H9 (cell line): ENCODE results near the gene CLCNKB. TPM values are rescaled to one million over a fixed set of nuclear protein-coding genes. Genes with fewer than 3 reads are reported as not detected.

Experiments used
- DNase-seq: peaks from one replicate; pipeline ENCODE4 v3.0.0-alpha.2; 2017
- H2AFZ ChIP-seq: one replicate; pipeline ENCODE4 v1.6.1; 2013; ENCODE audit warnings: mild to moderate bottlenecking, low read length, control low read depth, moderate library complexity
- H2AK5ac ChIP-seq: 2 replicates; pipeline ENCODE4 v1.6.1; 2013; ENCODE audit warnings: low read length, control low read depth, mixed read lengths; ENCODE audit not compliant: insufficient read length
- H2BK120ac ChIP-seq: one replicate; pipeline ENCODE4 v1.6.1; 2013; ENCODE audit warnings: low read depth, mild to moderate bottlenecking, low read length, control low read depth, inconsistent platforms; ENCODE audit not compliant: poor library complexity, severe bottlenecking
- H2BK12ac ChIP-seq: 2 replicates; pipeline ENCODE4 v1.6.1; 2013; ENCODE audit warnings: low read length, control low read depth, mixed read lengths, low read depth; ENCODE audit not compliant: insufficient read length
- H2BK15ac ChIP-seq: 2 replicates; pipeline ENCODE4 v1.6.1; 2013; ENCODE audit warnings: low read depth, low read length, control low read depth
- H2BK20ac ChIP-seq: one replicate; pipeline ENCODE4 v1.6.1; 2013; ENCODE audit warnings: low read depth, mild to moderate bottlenecking, low read length, control low read depth, inconsistent platforms; ENCODE audit not compliant: poor library complexity, severe bottlenecking
- H2BK5ac ChIP-seq: 2 replicates; pipeline ENCODE4 v1.6.1; 2013; ENCODE audit warnings: low read length, control low read depth, mixed read lengths; ENCODE audit not compliant: insufficient read length
- H3K14ac ChIP-seq: 2 replicates; pipeline ENCODE4 v1.6.1; 2013; ENCODE audit warnings: low read length, control low read depth; ENCODE audit not compliant: insufficient read depth
- H3K18ac ChIP-seq: 2 replicates; pipeline ENCODE4 v1.6.1; 2013; ENCODE audit warnings: low read depth, mild to moderate bottlenecking, mixed read lengths, low read length, control low read depth; ENCODE audit not compliant: insufficient read length
- H3K23ac ChIP-seq: 2 replicates; pipeline ENCODE4 v1.6.1; 2013; ENCODE audit warnings: low read length, control low read depth, mixed read lengths, low read depth; ENCODE audit not compliant: insufficient read length
- H3K23me2 ChIP-seq: 2 replicates; pipeline ENCODE4 v1.6.1; 2013; ENCODE audit warnings: low read depth, mild to moderate bottlenecking, mixed read lengths, low read length, control low read depth; ENCODE audit not compliant: insufficient read length, poor library complexity, severe bottlenecking
- H3K27ac ChIP-seq: 2 replicates; pipeline ENCODE4 v1.5.1; 2013; ENCODE audit warnings: low read length, control low read depth, mixed read lengths, low read depth; ENCODE audit not compliant: insufficient read length
- H3K27me3 ChIP-seq: 2 replicates; pipeline ENCODE4 v1.6.1; 2013; ENCODE audit warnings: low read length, control low read depth, inconsistent platforms; ENCODE audit not compliant: insufficient read depth
- H3K4ac ChIP-seq: 2 replicates; pipeline ENCODE4 v1.6.1; 2013; ENCODE audit warnings: low read depth, mild to moderate bottlenecking, control low read depth, inconsistent platforms, low read length, moderate library complexity
- H3K4me1 ChIP-seq: 2 replicates; pipeline ENCODE4 v1.6.1; 2013; ENCODE audit warnings: low read length, control low read depth, inconsistent platforms; ENCODE audit not compliant: insufficient read depth
- H3K4me2 ChIP-seq: 2 replicates; pipeline ENCODE4 v1.6.1; 2013; ENCODE audit warnings: low read length, control low read depth, mixed read lengths; ENCODE audit not compliant: insufficient read length, insufficient read depth
- H3K56ac ChIP-seq: 2 replicates; pipeline ENCODE4 v1.6.1; 2013; ENCODE audit warnings: low read depth, mild to moderate bottlenecking, mixed read lengths, low read length, control low read depth; ENCODE audit not compliant: insufficient read length
- H3K79me1 ChIP-seq: 2 replicates; pipeline ENCODE4 v1.6.1; 2013; ENCODE audit warnings: low read depth, mild to moderate bottlenecking, moderate library complexity, low read length, control low read depth, inconsistent platforms; ENCODE audit not compliant: insufficient read depth, poor library complexity, severe bottlenecking
- H3K79me2 ChIP-seq: 2 replicates; pipeline ENCODE4 v1.6.1; 2013; ENCODE audit warnings: low read length, control low read depth, inconsistent platforms; ENCODE audit not compliant: insufficient read depth
- H3K9ac ChIP-seq: 2 replicates; pipeline ENCODE4 v1.6.1; 2013; ENCODE audit warnings: low read length, control low read depth, mixed read lengths; ENCODE audit not compliant: insufficient read length; ENCODE audit errors: extremely low read depth
- H3K9me3 ChIP-seq: one replicate; pipeline ENCODE4 v1.6.1; 2013; ENCODE audit warnings: low read depth, low read length, inconsistent platforms; ENCODE audit not compliant: control insufficient read depth
- H3T11ph ChIP-seq: one replicate; pipeline ENCODE4 v1.6.1; 2013; ENCODE audit warnings: mild to moderate bottlenecking, low read length, control low read depth, inconsistent platforms
- H4K20me1 ChIP-seq: one replicate; pipeline ENCODE4 v1.6.1; 2013; ENCODE audit not compliant: control insufficient read depth, insufficient read length, insufficient read depth
- H4K5ac ChIP-seq: 2 replicates; pipeline ENCODE4 v1.6.1; 2013; ENCODE audit warnings: low read depth, mild to moderate bottlenecking, mixed read lengths, low read length, control low read depth; ENCODE audit not compliant: insufficient read length
- H4K8ac ChIP-seq: replicated peaks from 2 replicates; pipeline ENCODE4 v1.6.1; 2013; ENCODE audit warnings: low read length, control low read depth, mixed read lengths, low read depth; ENCODE audit not compliant: insufficient read length
- H4K91ac ChIP-seq: 2 replicates; pipeline ENCODE4 v1.6.1; 2013; ENCODE audit warnings: low read depth, mild to moderate bottlenecking, moderate library complexity, mixed read lengths, low read length, control low read depth; ENCODE audit not compliant: insufficient read length
- H3K27ac Mint-ChIP-seq, 3 experiments: 2 replicates in 2 of 3; 3 replicates in 1 of 3; pipeline ENCODE4 v1.8.0; 2020 to 2021; ENCODE audit warnings: mixed read lengths in 3 of 3, mild to moderate bottlenecking in 1 of 3, moderate library complexity in 1 of 3
- H3K27me3 Mint-ChIP-seq: 2 replicates; pipeline ENCODE4 v1.8.0; 2021; ENCODE audit warnings: low read depth, mild to moderate bottlenecking, moderate library complexity, mixed read lengths
- H3K36me3 Mint-ChIP-seq, 3 experiments: 2 replicates in 2 of 3; 3 replicates in 1 of 3; pipeline ENCODE4 v1.8.0; 2020 to 2021; ENCODE audit warnings: low read depth in 3 of 3, mixed read lengths in 3 of 3; ENCODE audit not compliant: insufficient read depth in 1 of 3
- H3K4me1 Mint-ChIP-seq, 2 experiments: 2 replicates each; pipeline ENCODE4 v1.8.0; 2020; ENCODE audit warnings: mixed read lengths in 2 of 2
- H3K4me3 Mint-ChIP-seq, 2 experiments: 2 replicates in 1 of 2; 3 replicates in 1 of 2; pipeline ENCODE4 v1.8.0; 2020 to 2021; ENCODE audit warnings: mild to moderate bottlenecking in 2 of 2, mixed read lengths in 2 of 2, moderate library complexity in 1 of 2
- H3K9me3 Mint-ChIP-seq, 2 experiments: 2 replicates in 1 of 2; 3 replicates in 1 of 2; pipeline ENCODE4 v1.8.0; 2020; ENCODE audit warnings: mild to moderate bottlenecking in 2 of 2, mixed read lengths in 2 of 2, moderate library complexity in 1 of 2
- WGBS: extraction: QIAGEN DNeasy Blood & Tissue Kit; methylation state at CpG from one replicate; pipeline ENCODE4 v1.1.7; 2013; ENCODE audit warnings: missing lambda C conversion rate, low lambda C conversion rate, mixed read lengths; ENCODE audit not compliant: insufficient read length; ENCODE audit errors: extremely low coverage; 5-methylcytosine and 5-hydroxymethylcytosine counted together
- total RNA-seq: library from RNA; stranded (reverse); gene quantifications from 2 replicates; pipeline ENCODE4 v1.2.1, GENCODE V29; 2021
- TF ChIP-seq, protein P1 (sequence below): fragments of 200-600 bp; sonication (generic); conservative IDR thresholded peaks from 3 replicates; pipeline ENCODE4 v1.8.0; 2021; ENCODE audit warnings: antibody characterized with exemption, mild to moderate bottlenecking

Gene CLCNKB
- total RNA-seq, 1 experiment from 2014 or later: 1.7 TPM

DNA sequence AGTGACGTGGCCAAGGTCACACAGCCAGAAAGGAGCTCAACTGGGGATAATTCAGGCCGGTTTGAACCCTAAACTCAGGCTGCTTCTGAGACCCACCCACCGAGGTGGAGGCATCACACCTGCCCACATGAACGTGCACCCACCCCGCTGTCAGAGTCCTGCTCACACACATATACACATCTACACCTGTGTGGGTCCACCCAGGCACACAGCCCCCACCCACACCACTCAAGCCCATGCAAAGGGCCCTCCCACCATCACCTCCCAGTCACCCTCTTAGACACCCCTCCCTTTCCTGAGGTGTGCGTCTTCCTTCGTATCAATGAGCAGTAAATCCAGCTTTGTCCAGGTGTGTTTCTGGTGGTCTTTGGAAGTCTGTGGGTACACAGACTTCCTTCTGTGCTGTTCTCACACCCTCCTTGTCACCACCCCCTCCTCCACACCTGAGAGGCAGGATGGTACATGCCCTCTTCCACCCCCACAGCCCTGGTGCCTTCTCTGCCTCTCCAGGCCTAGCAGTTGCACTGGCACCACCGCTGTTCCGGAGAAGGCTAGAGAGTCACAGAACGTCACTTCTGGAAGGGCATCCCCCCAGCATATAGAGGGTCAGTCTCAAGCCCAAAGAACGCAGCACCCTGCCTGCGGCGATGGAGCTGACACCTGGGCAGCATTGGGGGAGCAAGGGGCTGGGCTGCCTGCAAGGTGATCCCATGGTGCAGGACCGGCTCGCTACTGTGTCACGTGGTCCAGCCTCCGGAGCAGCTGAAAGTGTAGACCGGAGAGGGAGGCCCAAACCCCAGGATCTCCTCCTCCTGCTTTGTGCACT, 48.7 kb downstream of the CLCNKB start:
- Histone ChIP-seq H3K4me1 (no peaks in the 10 kb centered on the region), H3K9ac (no peak overlapping the region), H4K8ac (no peak overlapping the region), H3K4me2 (no peak overlapping the region), H2BK5ac (no peak overlapping the region), H3K27me3 (no peaks in the 10 kb centered on the region; the same call in 1 of the 2 replicates), H2BK120ac (no peak overlapping the region), H3K14ac (no peak overlapping the region; the same call in 1 of the 2 replicates), H4K20me1 (no peaks in the 10 kb centered on the region), H2AK5ac (no peak overlapping the region), H3K56ac (no peak overlapping the region), H2AFZ (no peak overlapping the region), H3K79me2 (no peaks in the 10 kb centered on the region), H4K5ac (no peak overlapping the region), H2BK12ac (no peak overlapping the region), H2BK15ac (no peak overlapping the region), H3K23me2 (no peaks in the 10 kb centered on the region), H2BK20ac (no peak overlapping the region), H3K9me3 (no peaks in the 10 kb centered on the region), H3K27ac (no peak overlapping the region), H3K4ac (no peak overlapping the region), H3K18ac (no peak overlapping the region), H3K79me1 (no peaks in the 10 kb centered on the region), H4K91ac (no peak overlapping the region), H3T11ph (no peak overlapping the region), H3K23ac (no peak overlapping the region)
- Mint-ChIP-seq H3K36me3 (no peaks in the 10 kb centered on the region), H3K4me1 (peaks cover 14 to 34% of the 10 kb centered on the region in 2 experiments), H3K4me3 (no peak overlapping the region), H3K9me3 (no peaks in the 10 kb centered on the region), H3K27me3 (peaks cover 11% of the 10 kb centered on the region), H3K27ac (peak overlapping the region in 1 of 3 experiments; percentile 37; a peak in 1 of 7 replicates)
- TF ChIP-seq, protein P1, sequence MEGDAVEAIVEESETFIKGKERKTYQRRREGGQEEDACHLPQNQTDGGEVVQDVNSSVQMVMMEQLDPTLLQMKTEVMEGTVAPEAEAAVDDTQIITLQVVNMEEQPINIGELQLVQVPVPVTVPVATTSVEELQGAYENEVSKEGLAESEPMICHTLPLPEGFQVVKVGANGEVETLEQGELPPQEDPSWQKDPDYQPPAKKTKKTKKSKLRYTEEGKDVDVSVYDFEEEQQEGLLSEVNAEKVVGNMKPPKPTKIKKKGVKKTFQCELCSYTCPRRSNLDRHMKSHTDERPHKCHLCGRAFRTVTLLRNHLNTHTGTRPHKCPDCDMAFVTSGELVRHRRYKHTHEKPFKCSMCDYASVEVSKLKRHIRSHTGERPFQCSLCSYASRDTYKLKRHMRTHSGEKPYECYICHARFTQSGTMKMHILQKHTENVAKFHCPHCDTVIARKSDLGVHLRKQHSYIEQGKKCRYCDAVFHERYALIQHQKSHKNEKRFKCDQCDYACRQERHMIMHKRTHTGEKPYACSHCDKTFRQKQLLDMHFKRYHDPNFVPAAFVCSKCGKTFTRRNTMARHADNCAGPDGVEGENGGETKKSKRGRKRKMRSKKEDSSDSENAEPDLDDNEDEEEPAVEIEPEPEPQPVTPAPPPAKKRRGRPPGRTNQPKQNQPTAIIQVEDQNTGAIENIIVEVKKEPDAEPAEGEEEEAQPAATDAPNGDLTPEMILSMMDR: no peak
- WGBS: no CpG with 5 or more reads among the region's 18 CpGs
- peak; percentile 28 for DNase-seq
